ENCODE measurements around the gene PRDM16.

PRDM16 gene

GRCh38 chr1:3433596-3434320 lies 364.8 kb downstream of the PRDM16 start:
- DNase-seq (ENCODE audit: low spot score): no peak

- DNase-seq (ENCODE audit: low spot score): no peak
Measured at GRCh38 chr1:3434406-3435110, 365.6 kb downstream of the PRDM16 start.

- no peak for DNase-seq (ENCODE audit: low spot score)
Measured at GRCh38 chr1:3435666-3436065, 366.7 kb downstream of the PRDM16 start.

DNA sequence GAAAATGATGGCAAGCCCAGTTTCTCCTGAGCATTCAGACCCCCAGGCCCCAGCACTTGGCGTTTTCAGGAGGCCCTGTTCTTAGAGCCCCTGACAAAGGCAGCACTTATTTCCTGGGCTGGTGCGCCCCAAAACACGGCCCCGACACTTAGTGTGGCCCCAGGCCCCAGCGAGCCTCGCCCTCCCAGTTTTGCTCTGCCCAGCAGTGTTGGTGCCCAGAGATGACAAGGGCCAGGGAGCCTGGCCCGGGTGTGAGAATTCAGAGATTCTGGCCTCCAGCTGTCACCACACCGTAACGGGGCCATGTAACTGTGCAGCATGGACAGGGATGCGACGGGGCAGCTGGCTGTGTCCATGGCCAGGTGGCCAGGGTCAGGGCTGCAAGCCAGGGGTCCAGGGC lies 367.4 kb downstream of the PRDM16 start:
- DNase-seq (ENCODE audit: low spot score): no peak

GRCh38 chr1:3436901-3437300 lies 367.9 kb downstream of the PRDM16 start:
- no peak for DNase-seq (ENCODE audit: low spot score)

DNA sequence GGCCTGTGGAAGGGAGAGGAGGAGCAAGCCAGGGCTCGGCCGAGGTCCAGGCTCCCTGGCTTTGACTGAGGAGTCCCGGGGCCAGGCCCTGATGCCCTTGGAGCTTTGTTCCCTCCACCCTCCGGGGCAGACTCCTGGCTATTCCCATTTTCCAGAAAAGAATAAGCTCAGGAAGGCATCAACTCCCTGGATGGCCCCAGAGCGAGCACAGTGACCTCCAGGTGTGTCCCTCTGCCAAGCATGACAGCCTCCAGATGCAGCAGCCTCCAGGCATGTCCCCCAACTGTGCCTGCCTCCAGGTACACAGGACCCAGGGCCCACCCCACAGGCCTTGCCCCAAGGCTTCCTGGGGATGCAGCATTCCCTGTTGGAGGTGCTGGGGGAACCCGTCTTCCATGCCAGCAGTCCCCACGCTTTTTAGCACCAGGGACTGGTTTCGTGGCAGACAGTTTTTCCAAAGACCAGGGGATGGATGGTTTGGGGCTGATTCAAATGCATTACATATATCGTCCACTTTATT lies 369.7 kb downstream of the PRDM16 start:
- DNase-seq (ENCODE audit: low spot score): no peak

DNA sequence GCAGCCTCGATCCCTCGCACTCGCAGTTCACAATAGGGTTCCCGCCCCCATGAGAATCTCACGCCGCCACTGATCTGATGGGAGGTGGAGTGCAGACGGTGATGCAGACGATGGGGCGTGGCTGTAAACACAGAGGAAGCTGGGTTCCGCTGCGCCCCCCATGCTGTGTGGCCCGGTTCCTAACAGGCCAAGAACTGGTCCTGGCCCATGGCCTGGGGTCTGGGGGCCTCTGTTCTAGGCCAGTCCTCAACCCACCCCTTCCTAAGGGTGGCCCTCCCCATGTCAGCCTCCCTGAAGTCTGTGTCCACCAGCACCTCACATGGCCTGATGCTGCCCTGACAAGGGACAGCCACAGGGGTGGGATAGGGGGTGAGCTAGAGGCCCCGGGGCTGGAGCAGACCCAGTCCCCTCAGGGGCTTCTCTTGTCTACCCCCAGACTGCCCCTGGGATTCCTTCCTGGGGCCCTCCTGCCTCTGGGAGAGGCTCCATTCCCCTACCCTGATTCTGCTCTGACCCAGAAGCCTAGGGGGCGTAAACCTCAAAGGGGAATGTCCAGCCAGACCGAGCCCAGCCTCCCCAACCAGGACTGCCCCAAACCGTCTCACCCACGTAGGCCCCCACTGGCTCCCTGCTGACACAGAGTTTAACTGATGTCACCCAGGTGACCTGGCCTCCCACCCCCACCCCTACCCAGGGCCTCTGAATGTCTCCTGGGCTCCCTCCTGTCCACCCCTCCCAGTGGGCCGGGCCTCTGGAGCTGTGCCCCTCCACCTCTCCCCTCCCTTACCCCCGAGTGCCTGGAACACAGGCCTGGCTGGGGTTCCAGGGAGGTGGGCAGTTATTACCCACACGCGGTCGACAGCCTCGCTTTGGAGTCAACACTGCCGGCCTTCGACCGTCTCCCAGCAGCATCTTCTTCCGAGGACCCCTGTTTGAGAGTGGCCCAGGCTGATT lies 370.6 kb downstream of the PRDM16 start:
- DNase-seq (ENCODE audit: low spot score): no peak

DNA sequence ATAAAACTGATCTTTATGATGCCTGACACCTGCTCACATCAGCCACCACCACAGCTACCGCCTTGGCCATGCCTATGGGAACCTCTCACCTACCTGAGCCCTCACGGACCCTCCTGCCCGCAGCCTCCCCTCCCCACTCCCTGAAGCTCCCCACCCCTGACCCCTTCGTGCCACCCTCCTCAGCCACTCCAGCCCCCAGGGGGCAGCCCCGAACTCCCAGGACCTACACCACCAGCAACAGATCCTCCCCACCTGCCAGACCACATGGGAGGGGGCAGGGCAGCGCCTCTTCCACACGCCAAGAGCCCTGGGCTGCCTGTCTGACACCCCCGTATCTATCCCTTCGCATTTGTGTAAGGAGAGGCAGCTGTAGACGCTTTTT lies 371.3 kb downstream of the PRDM16 start:
- DNase-seq (ENCODE audit: low spot score): no peak

DNA sequence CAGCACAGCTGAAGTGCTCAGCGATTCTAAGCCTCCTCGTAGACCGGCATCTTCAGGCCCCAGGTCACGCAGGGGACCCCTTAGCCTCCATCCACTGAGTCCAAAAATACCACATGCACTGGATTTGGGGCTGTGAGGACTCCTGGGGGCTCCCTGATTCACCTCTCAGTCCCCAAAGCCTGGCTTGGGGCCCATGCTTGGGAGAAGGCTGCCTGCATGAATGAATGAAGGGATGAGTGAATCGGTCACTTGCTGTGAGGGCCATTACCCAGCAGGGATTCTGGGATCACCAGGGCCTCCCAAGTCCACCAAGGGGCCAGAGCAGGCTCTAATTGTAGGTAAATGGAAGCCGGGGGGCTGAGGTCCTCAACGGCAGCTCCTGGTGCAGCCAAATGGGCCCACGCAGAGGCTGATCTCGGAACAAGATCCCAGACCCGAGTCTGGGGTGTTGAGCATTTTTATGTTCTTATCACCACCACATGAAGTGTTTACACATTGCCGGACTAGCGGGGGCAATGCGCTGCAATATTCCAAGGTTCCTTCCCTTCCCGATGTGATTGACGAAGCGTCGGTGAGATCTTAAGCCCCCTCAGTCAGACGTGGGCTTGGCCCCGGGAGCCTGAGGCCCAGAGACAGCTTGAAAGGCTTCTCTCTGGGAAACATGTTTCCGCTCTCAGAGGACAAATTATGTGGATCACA lies 371.9 kb downstream of the PRDM16 start:
- no peak for DNase-seq (ENCODE audit: low spot score)

DNA sequence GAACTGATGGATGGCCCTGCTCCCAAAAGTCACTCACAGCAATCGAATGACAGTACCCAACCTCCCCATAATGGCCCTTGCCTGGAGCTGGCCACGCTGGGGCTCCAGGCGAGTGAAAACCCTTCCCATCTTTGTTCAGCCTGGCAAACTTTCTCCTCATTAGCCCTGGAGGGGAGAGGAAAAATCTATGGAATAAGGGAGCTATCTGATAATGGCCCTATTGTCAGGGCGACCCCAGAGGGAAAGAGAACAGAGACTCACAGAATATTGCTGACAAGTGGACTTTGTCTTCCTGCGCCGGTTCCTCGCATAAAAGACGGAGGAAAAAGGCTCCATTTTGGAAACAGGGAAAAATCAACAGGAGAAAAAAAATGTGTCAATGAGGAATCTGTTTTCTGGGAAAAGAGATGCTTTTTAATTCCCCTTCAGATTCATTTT lies 372.4 kb downstream of the PRDM16 start:
- no peak for DNase-seq (ENCODE audit: low spot score)

DNA sequence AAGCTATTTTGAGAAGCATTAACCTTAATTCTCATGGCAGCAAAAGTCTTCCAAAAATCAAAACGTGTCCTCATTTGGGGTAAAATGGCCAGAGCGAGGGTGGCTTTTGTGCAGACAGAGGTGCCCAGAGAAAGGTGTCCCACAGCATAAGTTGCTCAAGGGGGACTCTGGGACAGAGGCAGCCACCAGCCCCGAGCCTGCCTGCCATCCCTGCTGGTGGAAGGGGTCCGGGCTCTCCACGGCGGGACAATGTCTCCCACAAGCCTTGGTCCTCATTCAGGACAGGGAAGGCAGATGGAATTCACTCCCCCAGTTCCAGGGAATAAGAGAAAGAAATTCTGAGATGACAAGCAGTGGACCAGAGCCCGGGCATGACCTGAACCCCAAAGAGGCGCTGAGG lies 372.9 kb downstream of the PRDM16 start:
- DNase-seq (ENCODE audit: low spot score): no peak

DNA sequence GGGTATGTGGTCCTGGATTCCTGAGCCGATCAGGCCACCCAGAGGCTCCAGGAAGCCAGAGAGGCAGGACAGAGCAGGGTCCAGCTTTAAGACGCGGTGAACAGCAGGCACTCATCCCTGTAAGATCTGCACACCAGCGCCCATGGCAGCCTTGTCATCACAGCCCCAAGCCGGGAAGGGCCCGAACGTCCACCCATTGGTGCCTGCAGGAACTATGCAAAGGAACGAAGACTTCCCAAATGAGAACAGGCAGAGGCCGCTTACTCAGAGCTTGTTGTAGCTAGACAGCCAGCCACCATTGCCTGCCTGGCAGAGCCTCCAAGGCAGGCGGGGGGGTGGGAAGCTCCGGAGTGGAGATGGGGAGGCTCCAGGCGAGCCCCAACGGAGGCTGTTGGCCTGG lies 373.3 kb downstream of the PRDM16 start:
- no peak for DNase-seq (ENCODE audit: low spot score)

GRCh38 chr1:3442901-3443300 lies 373.9 kb downstream of the PRDM16 start:
- no peak for DNase-seq (ENCODE audit: low spot score)

- no peak for DNase-seq (ENCODE audit: low spot score)
Measured at GRCh38 chr1:3443807-3444206, 374.8 kb downstream of the PRDM16 start.

- no peak for DNase-seq (ENCODE audit: low spot score)
Measured at GRCh38 chr1:3444298-3444697, 375.3 kb downstream of the PRDM16 start.

DNA sequence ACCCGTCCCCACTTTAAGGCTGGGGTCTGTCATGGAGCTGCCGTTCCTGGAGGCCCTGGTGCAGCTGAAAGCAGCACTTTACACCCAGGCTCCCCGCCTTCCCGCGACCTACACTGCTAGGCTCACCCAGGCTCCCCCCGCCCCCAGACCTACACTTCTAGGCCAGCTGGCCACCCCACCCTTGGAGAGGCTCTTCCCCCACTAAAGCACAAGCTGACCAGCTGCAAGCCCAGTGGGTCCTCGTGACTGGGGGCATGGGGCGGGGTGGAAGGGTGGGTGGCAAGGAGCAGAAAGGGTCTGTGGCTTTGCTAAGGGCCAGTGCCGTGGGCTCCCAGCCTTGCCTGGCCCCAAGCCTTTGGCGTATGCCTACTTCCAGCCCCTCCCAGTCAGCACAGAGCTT lies 375.7 kb downstream of the PRDM16 start:
- DNase-seq (ENCODE audit: low spot score): no peak

DNA sequence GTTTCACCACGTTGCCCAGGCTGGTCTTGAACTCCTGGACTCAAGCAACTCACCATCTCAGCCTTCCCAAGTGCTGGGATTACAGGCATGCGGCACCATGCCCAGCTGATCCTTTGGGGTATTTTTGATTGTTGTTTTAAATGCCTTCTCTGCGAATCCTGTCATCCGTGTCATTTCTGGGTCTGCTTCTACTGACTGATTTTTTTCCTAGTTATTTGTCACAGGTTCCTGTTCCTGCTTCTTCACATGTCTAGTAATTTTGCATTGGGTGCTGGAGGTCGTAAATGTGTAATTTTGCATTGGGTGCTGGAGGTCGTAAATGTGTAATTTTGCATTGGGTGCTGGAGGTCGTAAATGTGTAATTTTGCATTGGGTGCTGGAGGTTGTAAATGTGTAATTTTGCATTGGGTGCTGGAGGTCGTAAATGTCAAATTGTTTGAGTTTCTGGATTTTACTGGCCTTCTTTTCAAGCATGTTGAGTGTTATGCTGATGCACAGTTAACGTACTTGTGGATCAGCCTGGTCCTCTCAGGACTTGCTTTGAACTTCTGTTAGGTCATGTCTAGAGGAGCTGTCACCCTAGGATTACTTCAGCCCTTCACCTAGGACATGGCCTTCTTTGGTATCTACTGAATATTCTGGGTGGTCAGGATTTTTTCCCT lies 381.3 kb downstream of the PRDM16 start:
- DNase-seq (ENCODE audit: low spot score): no peak

- no peak for DNase-seq (ENCODE audit: low spot score)
Measured at GRCh38 chr1:3450983-3451382, 382.0 kb downstream of the PRDM16 start.

DNA sequence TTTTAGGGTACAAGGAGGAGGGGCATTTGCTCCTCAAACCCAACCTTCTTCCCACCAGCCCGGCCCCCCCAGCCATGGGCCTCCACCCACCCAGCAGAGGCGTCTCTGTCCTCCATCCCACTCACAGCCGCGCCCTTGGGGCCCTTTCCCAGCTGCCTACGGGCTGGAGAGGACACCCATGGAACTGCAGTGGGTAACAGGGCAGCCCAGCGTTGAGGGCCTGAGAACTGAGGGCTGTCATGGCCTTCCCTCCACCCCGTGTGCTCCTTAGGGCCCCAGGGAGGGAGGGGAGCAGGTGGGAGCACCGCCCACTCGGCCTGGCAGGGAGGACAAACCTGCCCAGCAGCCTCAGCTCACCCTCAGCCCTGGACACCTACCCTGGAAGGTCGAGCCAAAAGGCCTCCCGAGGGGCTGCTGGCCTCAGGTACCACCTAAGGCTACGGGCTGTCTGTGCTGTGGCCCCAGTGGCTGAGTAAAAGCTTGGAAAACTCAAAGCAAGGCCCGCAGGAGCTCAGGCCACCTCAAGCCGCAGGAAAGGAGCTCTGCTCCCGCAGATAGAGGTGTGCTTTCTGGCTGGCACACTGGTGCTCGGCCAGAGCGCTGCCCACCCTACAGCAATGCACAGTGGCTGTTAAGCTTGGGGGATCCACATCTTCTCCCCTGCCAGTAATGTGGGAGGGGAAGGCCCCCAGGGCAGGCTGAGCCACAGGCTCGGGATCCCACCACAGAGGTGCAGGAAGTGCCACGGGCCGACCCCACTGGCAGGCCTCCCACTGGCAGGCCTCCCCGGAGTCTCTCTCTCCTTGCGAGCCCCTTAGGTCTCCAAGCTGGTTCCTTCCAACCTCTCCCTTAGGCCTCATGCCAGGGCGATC lies 383.2 kb downstream of the PRDM16 start:
- DNase-seq (ENCODE audit: low spot score): no peak

DNA sequence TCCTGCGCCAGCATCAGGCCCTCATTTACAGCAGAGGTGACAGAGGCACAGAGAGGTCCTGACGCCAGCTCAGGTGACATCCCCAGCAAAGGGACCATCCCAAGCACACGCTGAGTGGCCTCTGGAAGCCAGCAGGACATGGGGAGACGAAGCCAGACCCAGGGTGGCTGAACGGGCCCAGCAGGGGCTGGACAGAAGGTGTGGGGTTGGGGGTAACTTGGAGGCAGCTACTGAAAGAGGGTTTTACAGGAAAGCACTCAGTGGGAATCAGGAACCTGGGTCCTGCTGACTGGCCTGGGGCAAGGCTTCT lies 383.8 kb downstream of the PRDM16 start:
- DNase-seq (ENCODE audit: low spot score): no peak
